GM19395 (cell line): ENCODE results near the gene PTPN20.

Experiments used
- ATAC-seq: cut with Tn5 transposase; IDR thresholded peaks from one replicate; pipeline ENCODE4 v1.9.1; 2021; ENCODE audit warnings: mild to moderate bottlenecking, moderate library complexity; ENCODE audit not compliant: unreplicated experiment

Gene PTPN20

GRCh38 chr10:47020471-47020870 is 109.2 kb downstream of the PTPN20 start:
- no peak for ATAC-seq

GRCh38 chr10:47021850-47022249 is 110.6 kb downstream of the PTPN20 start:
- ATAC-seq: no peak

GRCh38 chr10:47022311-47023131 is 111.3 kb downstream of the PTPN20 start:
- ATAC-seq: no peak

GRCh38 chr10:47023237-47024045 is 112.2 kb downstream of the PTPN20 start:
- no peak for ATAC-seq

GRCh38 chr10:47024046-47024322 is 112.8 kb downstream of the PTPN20 start:
- ATAC-seq: no peak

GRCh38 chr10:47024399-47025252 is 113.4 kb downstream of the PTPN20 start:
- no peak for ATAC-seq

GRCh38 chr10:47025253-47025539 is 114.0 kb downstream of the PTPN20 start:
- no peak for ATAC-seq

GRCh38 chr10:47025540-47026300 is 114.5 kb downstream of the PTPN20 start:
- ATAC-seq: no peak

GRCh38 chr10:47026301-47027107 is 115.3 kb downstream of the PTPN20 start:
- ATAC-seq: no peak

GRCh38 chr10:47027108-47027783 is 116.0 kb downstream of the PTPN20 start:
- ATAC-seq: no peak

GRCh38 chr10:47027784-47028260 is 116.6 kb downstream of the PTPN20 start:
- no peak for ATAC-seq

- no peak for ATAC-seq
Observed at GRCh38 chr10:47028466-47028865, 117.2 kb downstream of the PTPN20 start.

GRCh38 chr10:47029181-47030009 is 118.2 kb downstream of the PTPN20 start:
- no peak for ATAC-seq

GRCh38 chr10:47030191-47030703 is 119.0 kb downstream of the PTPN20 start:
- no peak for ATAC-seq

GRCh38 chr10:47031211-47031900 is 120.1 kb downstream of the PTPN20 start:
- ATAC-seq: no peak

- ATAC-seq: no peak
Observed at GRCh38 chr10:47031901-47032465, 120.8 kb downstream of the PTPN20 start.

GRCh38 chr10:47033081-47033480 is 121.9 kb downstream of the PTPN20 start:
- ATAC-seq: no peak
